D721Med (cell line): ENCODE measurements around the gene CCNYL1.

Source experiments
- DNase-seq: peaks from one replicate; pipeline ENCODE4 v3.0.0; 2011; ENCODE audit warnings: low spot score; ENCODE audit not compliant: insufficient read length
- FAIRE-seq: peaks from 2 replicates; lab custom pipeline; 2011; peaks lifted over from hg19 to GRCh38; lab: Jason Lieb, UNC
- CTCF ChIP-seq: IDR thresholded peaks from 2 replicates; pipeline ENCODE4 v1.5.1; 2012; ENCODE audit warnings: mild to moderate bottlenecking, control low read depth; ENCODE audit not compliant: insufficient read depth; ENCODE audit errors: missing control alignments

The CCNYL1 gene

DNA sequence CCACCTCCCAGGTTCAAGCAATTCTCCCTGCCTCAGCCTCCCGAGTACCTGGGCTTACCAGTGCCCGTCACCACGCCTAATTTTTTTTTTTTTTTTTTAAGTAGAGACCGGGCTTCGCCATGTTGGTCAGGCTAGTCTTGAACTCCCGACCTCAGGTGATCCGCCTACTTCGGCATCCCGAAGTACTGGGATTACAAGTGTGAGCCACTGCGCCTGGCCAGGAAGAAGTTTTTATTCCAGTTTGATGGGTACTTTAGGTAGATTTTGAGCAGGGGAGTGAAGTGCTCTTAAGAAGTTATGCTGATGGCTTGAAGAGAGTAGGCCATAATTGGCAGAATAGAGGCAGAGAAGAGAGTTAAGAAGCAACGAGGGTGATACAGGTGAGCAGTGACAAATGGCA lies 33.0 kb downstream of the CCNYL1 start:
- DNase-seq (no peak), FAIRE-seq (no peak)
- TF ChIP-seq CTCF = no peak

- peak; percentile 99 for TF ChIP-seq CTCF
- no peak for DNase-seq
- FAIRE-seq = peak; percentile 56
Observed at GRCh38 chr2:207746131-207746530, 34.7 kb downstream of the CCNYL1 start.

GRCh38 chr2:207747653-207748560 lies 36.5 kb downstream of the CCNYL1 start:
- no peak for TF ChIP-seq CTCF
- FAIRE-seq (no peak), DNase-seq (no peak)

DNA sequence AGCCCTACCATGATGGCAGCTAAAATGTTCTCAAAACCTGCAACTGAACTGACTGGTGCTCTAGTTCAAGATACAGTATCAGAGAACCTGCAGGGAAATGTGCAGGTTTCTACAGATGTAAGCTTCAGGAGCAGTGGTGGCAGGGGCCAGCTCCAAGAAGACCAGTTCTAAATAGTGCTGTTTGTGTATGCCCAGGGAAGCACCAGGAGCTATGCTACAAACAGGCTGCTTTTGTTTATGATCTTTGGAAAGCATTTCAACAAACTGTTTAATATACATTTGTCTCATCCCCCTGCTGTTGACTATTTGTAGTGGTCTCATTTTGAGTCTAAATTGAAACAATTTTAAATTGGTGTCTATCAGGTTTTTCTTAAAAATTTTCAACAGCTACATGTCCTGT lies 37.6 kb downstream of the CCNYL1 start:
- TF ChIP-seq CTCF = no peak
- FAIRE-seq (no peak), DNase-seq (no peak)

- no peak for FAIRE-seq
- no peak for TF ChIP-seq CTCF
- DNase-seq = no peak
Observed at GRCh38 chr2:207749873-207750272, 38.4 kb downstream of the CCNYL1 start.

DNA sequence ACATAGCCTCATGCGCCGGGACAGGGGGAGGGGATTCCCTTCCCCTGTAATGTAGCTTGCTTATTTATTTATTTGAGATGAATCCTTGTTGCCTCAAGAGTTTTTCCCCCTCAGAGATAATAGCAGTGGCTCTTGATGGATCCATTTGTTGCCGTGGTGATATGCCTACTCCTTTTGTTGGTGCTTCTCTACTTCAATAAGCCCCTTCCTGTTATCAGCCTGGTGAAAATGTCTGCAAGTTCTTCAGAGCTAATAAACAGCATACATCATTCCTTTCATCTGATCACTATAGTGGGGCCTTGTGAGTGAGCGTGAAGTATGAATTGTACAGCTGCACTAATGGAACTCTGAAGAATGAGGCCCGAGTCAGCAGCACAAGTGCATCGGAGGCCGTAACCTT lies 38.9 kb downstream of the CCNYL1 start:
- FAIRE-seq = no peak

More for the DNA sequence above, 38.9 kb downstream of the CCNYL1 start:
- DNase-seq = no peak
- no peak for TF ChIP-seq CTCF
